Cardiac fibroblast (primary cell): ENCODE results near the gene PCTP.

Experiments
- DNase-seq, 2 donors: peaks; one replicate each; pipeline versions ENCODE4 v3.0.0 to v3.0.0-alpha.2; 2010; ENCODE audit warnings: low read depth in 2 of 2
- H3K4me3 ChIP-seq, 2 donors: replicated peaks in 1 of 2; 1 replicate in 1 of 2; 2 replicates in 1 of 2; pipeline ENCODE4 v1.5.1; 2011; ENCODE audit warnings: low read depth in 2 of 2, low read length in 2 of 2, mild to moderate bottlenecking in 2 of 2, moderate library complexity in 1 of 2
- TF ChIP-seq, protein P1 (sequence below): IDR thresholded peaks from one replicate; pipeline ENCODE4 v1.5.1; 2011; ENCODE audit warnings: low read depth, mild to moderate bottlenecking, low read length, inconsistent platforms

PCTP gene

GRCh38 chr17:55756689-55757088, 5.8 kb downstream of the PCTP start:
- no peak overlapping the region for H3K4me3 ChIP-seq
- TF ChIP-seq, protein P1, sequence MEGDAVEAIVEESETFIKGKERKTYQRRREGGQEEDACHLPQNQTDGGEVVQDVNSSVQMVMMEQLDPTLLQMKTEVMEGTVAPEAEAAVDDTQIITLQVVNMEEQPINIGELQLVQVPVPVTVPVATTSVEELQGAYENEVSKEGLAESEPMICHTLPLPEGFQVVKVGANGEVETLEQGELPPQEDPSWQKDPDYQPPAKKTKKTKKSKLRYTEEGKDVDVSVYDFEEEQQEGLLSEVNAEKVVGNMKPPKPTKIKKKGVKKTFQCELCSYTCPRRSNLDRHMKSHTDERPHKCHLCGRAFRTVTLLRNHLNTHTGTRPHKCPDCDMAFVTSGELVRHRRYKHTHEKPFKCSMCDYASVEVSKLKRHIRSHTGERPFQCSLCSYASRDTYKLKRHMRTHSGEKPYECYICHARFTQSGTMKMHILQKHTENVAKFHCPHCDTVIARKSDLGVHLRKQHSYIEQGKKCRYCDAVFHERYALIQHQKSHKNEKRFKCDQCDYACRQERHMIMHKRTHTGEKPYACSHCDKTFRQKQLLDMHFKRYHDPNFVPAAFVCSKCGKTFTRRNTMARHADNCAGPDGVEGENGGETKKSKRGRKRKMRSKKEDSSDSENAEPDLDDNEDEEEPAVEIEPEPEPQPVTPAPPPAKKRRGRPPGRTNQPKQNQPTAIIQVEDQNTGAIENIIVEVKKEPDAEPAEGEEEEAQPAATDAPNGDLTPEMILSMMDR, result no peak
- no peak for DNase-seq

DNA sequence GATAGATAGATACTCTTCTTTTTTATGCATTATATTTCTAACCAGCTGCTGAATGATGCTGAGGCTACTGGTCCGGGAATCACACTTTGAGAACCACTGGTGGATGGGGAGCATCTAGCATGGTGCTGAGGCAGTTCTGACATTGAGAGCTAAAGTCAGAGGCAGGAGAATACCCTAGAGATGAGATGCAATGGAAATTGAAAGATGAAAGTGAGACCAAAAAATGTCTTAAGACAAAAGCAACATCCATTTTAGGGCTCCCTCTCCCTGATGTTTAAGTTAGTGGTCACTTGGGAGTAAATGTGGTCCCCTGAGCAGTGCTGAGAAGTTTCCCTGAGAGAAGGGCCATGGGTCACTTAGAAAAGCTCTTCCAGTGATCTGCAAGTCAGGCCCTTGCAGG, 6.8 kb downstream of the PCTP start:
- TF ChIP-seq, protein P1, result no peak
- H3K4me3 ChIP-seq, result no peak overlapping the region

DNA sequence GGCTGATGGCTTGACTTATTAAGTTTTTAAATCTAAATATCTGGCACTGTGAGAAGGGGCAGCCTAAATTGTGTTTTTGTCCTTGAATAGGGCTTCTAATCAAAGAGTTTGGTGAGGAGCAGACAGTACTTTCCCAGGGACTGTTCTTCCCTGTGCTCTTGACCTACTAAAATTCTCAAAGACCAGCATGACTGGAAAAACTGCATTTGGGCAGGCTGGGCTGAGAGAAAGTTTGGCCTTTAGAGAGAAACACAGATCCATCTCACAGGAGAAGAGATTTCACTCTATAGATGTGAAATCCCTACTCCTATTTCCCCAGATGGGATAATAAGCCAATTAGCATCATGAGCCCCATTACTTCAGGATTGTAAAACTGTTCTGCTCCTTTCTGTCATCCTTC, 7.3 kb downstream of the PCTP start:
- TF ChIP-seq, protein P1, result no peak
- DNase-seq, result no peak
- H3K4me3 ChIP-seq, result no peak overlapping the region

More for the DNA sequence above, 6.8 kb downstream of the PCTP start:
- DNase-seq, result no peak

- DNase-seq, result peak; percentile 15 to 58
- no peak overlapping the region for H3K4me3 ChIP-seq
- TF ChIP-seq, protein P1, result no peak
Observed at GRCh38 chr17:55760643-55761355, 9.9 kb downstream of the PCTP start.

DNA sequence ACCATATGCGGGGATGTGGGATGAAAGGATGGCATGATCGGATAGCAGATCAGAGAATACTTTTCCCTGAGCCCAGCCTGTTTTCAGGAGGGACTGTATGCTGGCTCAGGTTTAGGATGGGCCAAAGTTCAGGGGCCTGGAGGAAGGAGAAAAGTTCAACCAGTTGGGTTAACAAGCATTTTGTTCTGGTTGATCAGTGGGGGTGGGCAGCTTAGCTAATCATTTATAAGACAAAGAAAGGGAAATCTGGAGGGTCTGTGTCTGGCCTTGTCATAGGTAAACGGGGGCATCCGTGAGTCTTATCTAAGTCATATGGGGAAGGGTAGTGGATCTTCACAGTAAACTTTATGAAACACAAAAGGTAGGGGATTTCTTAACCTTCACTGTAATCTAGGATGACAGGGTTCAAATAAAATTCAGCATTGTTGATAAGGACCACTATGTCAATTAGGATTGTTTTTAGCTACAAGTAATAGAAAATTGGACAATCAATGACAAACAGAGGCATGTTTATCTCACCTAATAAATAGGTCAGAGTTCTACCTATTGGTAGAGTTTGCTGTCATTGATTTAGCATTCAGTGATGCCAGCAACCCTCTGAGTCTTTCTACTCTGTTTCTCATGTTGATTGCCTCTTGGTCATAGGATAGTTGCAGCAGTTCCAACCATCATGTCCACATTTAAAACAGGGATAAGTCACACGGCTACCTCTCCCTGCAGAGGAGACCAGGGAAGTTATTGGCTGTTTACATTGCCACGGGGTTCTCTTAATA, 11.4 kb downstream of the PCTP start:
- DNase-seq, result no peak
- TF ChIP-seq, protein P1, result no peak
- H3K4me3 ChIP-seq, result no peak overlapping the region

DNA sequence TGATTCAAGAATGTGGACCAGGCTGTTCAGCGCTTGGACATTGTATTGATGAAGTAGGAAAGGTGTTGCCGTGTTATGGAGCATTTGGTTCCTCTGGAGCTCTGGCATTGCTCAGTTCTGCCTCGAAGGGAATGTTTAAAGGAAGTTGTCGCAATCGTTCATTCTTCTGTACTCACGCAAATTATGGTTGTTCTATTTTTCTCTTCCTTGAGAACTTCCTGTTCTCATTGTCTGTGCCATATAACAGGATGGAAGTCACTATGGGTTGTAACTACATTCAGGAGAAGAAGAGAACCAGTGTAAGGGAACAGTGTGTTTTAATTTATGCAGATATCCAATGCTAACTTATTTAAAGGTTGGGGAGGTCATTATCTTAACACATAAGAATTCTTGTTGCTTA, 13.0 kb downstream of the PCTP start:
- DNase-seq, result peak; percentile 48 to 85
- TF ChIP-seq, protein P1, result no peak
- H3K4me3 ChIP-seq, result no peak overlapping the region
